WTC11 (cell line): Measurements from ENCODE around the gene DHRS9. TPM values are rescaled to one million over a fixed set of nuclear protein-coding genes. Genes with fewer than 3 reads are reported as not detected.
A peak's percentile ranks its signal among the peaks of the same experiment; 100 is the strongest.

Source experiments
- ATAC-seq: fragments of 200-7000 bp; cut with Tn5 transposase; 2 replicates; pipeline ENCODE4 v1.10.0; 2021; ENCODE audit warnings: mild to moderate bottlenecking, moderate library complexity
- CTCF ChIA-PET: fragments of 300-600 bp; sonication (Branson Sonifier 250); formaldehyde crosslinking; loops from one replicate; lab custom pipeline; 2021; ENCODE audit warnings: antibody characterized with exemption; lab: Charles Lee
- POLR2A ChIA-PET: fragments of 350-600 bp; sonication (Branson Sonifier 250); formaldehyde crosslinking; loops from one replicate; lab custom pipeline; 2021; ENCODE audit warnings: antibody characterized with exemption; lab: Charles Lee
- DNase-seq: peaks from one replicate; pipeline ENCODE4 v3.0.0; 2021; ENCODE audit warnings: low spot score
- H3K27ac Mint-ChIP-seq: 2 replicates; pipeline ENCODE4 v1.8.0; 2021; ENCODE audit warnings: mixed read lengths
- H3K27me3 Mint-ChIP-seq: 2 replicates; pipeline ENCODE4 v1.8.0; 2021; ENCODE audit warnings: low read depth, mild to moderate bottlenecking, moderate library complexity, mixed read lengths
- H3K36me3 Mint-ChIP-seq: 2 replicates; pipeline ENCODE4 v1.8.0; 2021; ENCODE audit warnings: mixed read lengths
- H3K4me1 Mint-ChIP-seq: 2 replicates; pipeline ENCODE4 v1.8.0; 2022; ENCODE audit warnings: mixed read lengths
- H3K4me3 Mint-ChIP-seq: 2 replicates; pipeline ENCODE4 v1.8.0; 2021; ENCODE audit warnings: mild to moderate bottlenecking, moderate library complexity, mixed read lengths
- H3K9me3 Mint-ChIP-seq: 2 replicates; pipeline ENCODE4 v1.8.0; 2021; ENCODE audit warnings: mixed read lengths
- CBFB ChIP-seq: sonication (generic); formaldehyde crosslinking; IDR thresholded peaks from 2 replicates; pipeline ENCODE4 v1.8.1; 2022; ENCODE audit warnings: mild to moderate bottlenecking, low read depth, missing genetic modification reagents
- ELF4 ChIP-seq: sonication (generic); formaldehyde crosslinking; IDR thresholded peaks from 2 replicates; pipeline ENCODE4 v1.8.1; 2022; ENCODE audit warnings: low read depth, mild to moderate bottlenecking, moderate library complexity, missing genetic modification reagents
- ESRRA ChIP-seq: sonication (generic); formaldehyde crosslinking; IDR thresholded peaks from 2 replicates; pipeline ENCODE4 v1.8.1; 2022; ENCODE audit warnings: mild to moderate bottlenecking, missing genetic modification reagents, borderline replicate concordance
- FOXP1 ChIP-seq: sonication (generic); formaldehyde crosslinking; IDR thresholded peaks from 2 replicates; pipeline ENCODE4 v1.8.0; 2022; ENCODE audit warnings: missing genetic modification reagents, mild to moderate bottlenecking, moderate library complexity, borderline replicate concordance
- IRF2 ChIP-seq: sonication (generic); formaldehyde crosslinking; IDR thresholded peaks from 2 replicates; pipeline ENCODE4 v1.8.0; 2022; ENCODE audit warnings: low read depth, missing genetic modification reagents, borderline replicate concordance
- JAZF1 ChIP-seq: fragments of 250-450 bp; sonication (Bioruptor Pico); IDR thresholded peaks from 2 replicates; pipeline ENCODE4 v1.9.0; 2021; ENCODE audit warnings: moderate library complexity, mild to moderate bottlenecking, inconsistent platforms
- NFATC4 ChIP-seq: fragments of 250-450 bp; sonication (Bioruptor Pico); IDR thresholded peaks from 2 replicates; pipeline ENCODE4 v1.9.0; 2021; ENCODE audit warnings: mild to moderate bottlenecking
- NR1H2 ChIP-seq: sonication (generic); formaldehyde crosslinking; IDR thresholded peaks from 2 replicates; pipeline ENCODE4 v1.9.0; 2021; ENCODE audit warnings: mild to moderate bottlenecking, moderate library complexity, missing genetic modification reagents
- SP1 ChIP-seq: sonication (generic); formaldehyde crosslinking; conservative IDR thresholded peaks from 2 replicates; pipeline ENCODE4 v1.8.1; 2022; ENCODE audit warnings: missing genetic modification reagents
- ZNF263 ChIP-seq: sonication (generic); formaldehyde crosslinking; IDR thresholded peaks from 2 replicates; pipeline ENCODE4 v1.8.1; 2022; ENCODE audit warnings: low read depth, mild to moderate bottlenecking, moderate library complexity, missing genetic modification reagents
- ZNF317 ChIP-seq: sonication (generic); formaldehyde crosslinking; IDR thresholded peaks from 2 replicates; pipeline ENCODE4 v1.8.1; 2023; ENCODE audit warnings: low read depth, mild to moderate bottlenecking, moderate library complexity, missing genetic modification reagents, borderline replicate concordance
- ZNF416 ChIP-seq: fragments of 250-450 bp; sonication (Bioruptor Pico); IDR thresholded peaks from 2 replicates; pipeline ENCODE4 v1.9.0; 2021; ENCODE audit warnings: mild to moderate bottlenecking, inconsistent platforms
- total RNA-seq: library from RNA; stranded (reverse); gene quantifications from 3 replicates; pipeline ENCODE4 v1.2.3, GENCODE V29; 2021
- TF ChIP-seq, protein P1 (sequence below): sonication (generic); formaldehyde crosslinking; IDR thresholded peaks from 2 replicates; pipeline ENCODE4 v1.8.1; 2022; ENCODE audit warnings: mild to moderate bottlenecking, missing genetic modification reagents, moderate library complexity, borderline replicate concordance
- TF ChIP-seq, protein P2 (sequence below): sonication (generic); formaldehyde crosslinking; IDR thresholded peaks from 2 replicates; pipeline ENCODE4 v1.8.1; 2023; ENCODE audit warnings: mild to moderate bottlenecking, moderate library complexity, missing genetic modification reagents
- TF ChIP-seq, protein P3 (sequence below): sonication (generic); formaldehyde crosslinking; IDR thresholded peaks from 2 replicates; pipeline ENCODE4 v1.8.1; 2023; ENCODE audit warnings: mild to moderate bottlenecking, missing genetic modification reagents, borderline replicate concordance
- TF ChIP-seq, protein P4 (sequence below): fragments of 200-600 bp; IDR thresholded peaks from 2 replicates; pipeline ENCODE4 v1.8.0; 2022; ENCODE audit warnings: antibody characterized with exemption
- TF ChIP-seq, protein P5 (sequence below): sonication (generic); formaldehyde crosslinking; IDR thresholded peaks from 2 replicates; pipeline ENCODE4 v1.8.1; 2022; ENCODE audit warnings: low read depth, missing genetic modification reagents, borderline replicate concordance
- TF ChIP-seq, protein P6 (sequence below): sonication (generic); formaldehyde crosslinking; IDR thresholded peaks from 2 replicates; pipeline ENCODE4 v1.8.0; 2023; ENCODE audit warnings: missing genetic modification reagents
- TF ChIP-seq, protein P7 (sequence below): fragments of 250-450 bp; sonication (Bioruptor Pico); IDR thresholded peaks from 2 replicates; pipeline ENCODE4 v1.9.0; 2021; ENCODE audit warnings: mild to moderate bottlenecking

The DHRS9 gene
- total RNA-seq, 1 experiment from 2014 or later = not detected

DNA sequence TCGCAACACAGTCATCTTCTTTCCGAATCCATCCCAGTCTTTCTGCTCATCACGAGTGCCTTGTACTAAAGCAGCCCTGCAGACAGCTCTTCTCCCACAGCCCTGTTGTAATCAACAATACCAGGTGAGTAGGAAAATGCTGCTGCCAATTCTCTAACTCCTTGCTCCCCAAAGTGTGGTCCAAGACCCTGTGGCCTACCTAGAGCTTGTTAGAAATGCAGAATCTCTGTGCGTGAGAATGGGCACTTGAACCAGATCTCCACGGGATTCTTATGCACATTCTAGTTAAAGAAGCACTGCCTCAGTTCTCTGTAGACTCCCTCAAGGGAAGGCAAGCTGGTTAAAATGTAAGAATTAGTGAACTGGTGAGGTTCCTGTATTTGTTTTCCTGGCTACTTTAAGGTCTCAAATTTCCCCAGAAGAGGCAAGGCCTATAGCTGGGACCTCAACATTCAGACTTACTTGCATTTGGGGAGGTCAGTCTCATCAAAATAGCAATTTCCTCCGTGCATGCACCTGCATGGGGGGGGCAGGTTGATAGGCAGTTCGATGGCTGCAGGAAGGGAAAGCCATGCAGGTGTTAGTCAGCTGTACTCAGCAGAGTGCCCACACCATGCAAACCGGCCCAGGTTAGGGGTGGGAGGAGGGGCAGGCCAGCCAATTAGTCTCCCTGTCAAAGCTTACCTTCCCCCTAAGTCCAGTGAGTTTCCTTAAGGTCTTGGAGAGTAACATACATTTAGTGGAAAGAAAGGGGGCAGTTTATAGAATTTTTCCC lies 70.8 kb downstream of the DHRS9 start (continued):
- TF ChIP-seq, protein P1, sequence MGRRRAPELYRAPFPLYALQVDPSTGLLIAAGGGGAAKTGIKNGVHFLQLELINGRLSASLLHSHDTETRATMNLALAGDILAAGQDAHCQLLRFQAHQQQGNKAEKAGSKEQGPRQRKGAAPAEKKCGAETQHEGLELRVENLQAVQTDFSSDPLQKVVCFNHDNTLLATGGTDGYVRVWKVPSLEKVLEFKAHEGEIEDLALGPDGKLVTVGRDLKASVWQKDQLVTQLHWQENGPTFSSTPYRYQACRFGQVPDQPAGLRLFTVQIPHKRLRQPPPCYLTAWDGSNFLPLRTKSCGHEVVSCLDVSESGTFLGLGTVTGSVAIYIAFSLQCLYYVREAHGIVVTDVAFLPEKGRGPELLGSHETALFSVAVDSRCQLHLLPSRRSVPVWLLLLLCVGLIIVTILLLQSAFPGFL (CRISPR knock-in tag) = no peak
- TF ChIP-seq JAZF1 (CRISPR knock-in tag) = no peak
- TF ChIP-seq, protein P2, sequence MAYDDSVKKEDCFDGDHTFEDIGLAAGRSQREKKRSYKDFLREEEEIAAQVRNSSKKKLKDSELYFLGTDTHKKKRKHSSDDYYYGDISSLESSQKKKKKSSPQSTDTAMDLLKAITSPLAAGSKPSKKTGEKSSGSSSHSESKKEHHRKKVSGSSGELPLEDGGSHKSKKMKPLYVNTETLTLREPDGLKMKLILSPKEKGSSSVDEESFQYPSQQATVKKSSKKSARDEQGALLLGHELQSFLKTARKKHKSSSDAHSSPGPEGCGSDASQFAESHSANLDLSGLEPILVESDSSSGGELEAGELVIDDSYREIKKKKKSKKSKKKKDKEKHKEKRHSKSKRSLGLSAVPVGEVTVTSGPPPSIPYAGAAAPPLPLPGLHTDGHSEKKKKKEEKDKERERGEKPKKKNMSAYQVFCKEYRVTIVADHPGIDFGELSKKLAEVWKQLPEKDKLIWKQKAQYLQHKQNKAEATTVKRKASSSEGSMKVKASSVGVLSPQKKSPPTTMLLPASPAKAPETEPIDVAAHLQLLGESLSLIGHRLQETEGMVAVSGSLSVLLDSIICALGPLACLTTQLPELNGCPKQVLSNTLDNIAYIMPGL (CRISPR knock-in tag) = no peak
- TF ChIP-seq, protein P3, sequence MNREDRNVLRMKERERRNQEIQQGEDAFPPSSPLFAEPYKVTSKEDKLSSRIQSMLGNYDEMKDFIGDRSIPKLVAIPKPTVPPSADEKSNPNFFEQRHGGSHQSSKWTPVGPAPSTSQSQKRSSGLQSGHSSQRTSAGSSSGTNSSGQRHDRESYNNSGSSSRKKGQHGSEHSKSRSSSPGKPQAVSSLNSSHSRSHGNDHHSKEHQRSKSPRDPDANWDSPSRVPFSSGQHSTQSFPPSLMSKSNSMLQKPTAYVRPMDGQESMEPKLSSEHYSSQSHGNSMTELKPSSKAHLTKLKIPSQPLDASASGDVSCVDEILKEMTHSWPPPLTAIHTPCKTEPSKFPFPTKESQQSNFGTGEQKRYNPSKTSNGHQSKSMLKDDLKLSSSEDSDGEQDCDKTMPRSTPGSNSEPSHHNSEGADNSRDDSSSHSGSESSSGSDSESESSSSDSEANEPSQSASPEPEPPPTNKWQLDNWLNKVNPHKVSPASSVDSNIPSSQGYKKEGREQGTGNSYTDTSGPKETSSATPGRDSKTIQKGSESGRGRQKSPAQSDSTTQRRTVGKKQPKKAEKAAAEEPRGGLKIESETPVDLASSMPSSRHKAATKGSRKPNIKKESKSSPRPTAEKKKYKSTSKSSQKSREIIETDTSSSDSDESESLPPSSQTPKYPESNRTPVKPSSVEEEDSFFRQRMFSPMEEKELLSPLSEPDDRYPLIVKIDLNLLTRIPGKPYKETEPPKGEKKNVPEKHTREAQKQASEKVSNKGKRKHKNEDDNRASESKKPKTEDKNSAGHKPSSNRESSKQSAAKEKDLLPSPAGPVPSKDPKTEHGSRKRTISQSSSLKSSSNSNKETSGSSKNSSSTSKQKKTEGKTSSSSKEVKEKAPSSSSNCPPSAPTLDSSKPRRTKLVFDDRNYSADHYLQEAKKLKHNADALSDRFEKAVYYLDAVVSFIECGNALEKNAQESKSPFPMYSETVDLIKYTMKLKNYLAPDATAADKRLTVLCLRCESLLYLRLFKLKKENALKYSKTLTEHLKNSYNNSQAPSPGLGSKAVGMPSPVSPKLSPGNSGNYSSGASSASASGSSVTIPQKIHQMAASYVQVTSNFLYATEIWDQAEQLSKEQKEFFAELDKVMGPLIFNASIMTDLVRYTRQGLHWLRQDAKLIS (CRISPR knock-in tag) = no peak
- TF ChIP-seq ELF4 (CRISPR knock-in tag) = no peak
- TF ChIP-seq SP1 = no peak
- no peak for TF ChIP-seq ZNF317

DNA sequence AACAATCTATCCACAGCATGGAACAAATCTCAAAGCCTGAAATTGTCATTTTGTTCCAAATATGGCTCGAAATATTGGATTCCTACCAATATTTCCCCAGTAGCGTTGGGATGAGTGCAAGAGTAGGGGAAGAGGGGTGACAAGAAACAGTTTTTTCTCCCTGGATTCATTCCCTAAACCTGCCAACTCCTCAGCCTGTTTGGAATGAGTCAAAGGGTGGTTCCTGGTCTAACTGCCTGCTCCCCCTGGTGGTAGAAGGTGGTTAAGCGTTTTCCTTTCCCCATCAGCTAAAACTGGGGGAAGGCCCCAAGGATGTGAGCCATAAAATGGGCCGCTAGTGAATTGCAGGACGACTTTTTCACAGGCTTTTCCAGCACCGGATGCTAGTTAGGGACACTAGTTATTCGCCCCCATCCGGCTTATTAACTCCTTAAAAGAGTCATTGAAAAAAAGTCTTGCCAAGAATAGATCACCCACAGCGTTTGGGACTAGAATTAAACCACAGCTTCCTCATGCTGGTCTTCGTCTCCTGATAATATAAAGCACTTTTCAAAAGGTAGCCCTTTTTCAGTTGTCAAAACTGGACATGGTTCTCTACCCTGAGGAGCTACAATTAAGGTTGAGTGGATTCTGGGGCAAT lies 72.5 kb downstream of the DHRS9 start:
- CTCF ChIA-PET = interaction anchor here (0.7 to 6.9 kb wide), 23 partner anchors 8 to 195 kb away, joined by 3 to 90 read pairs (median 3); no protein-coding TSS in a partner anchor
- no peaks in the 10 kb centered on the region for H3K36me3 Mint-ChIP-seq
- no peak overlapping the region for H3K27ac Mint-ChIP-seq
- no peak overlapping the region for H3K4me3 Mint-ChIP-seq
- POLR2A ChIA-PET = no interaction called here
- ATAC-seq (peak; percentile 74), DNase-seq (peak; percentile 78)
- H3K27me3 Mint-ChIP-seq = no peaks in the 10 kb centered on the region
- H3K9me3 Mint-ChIP-seq = no peaks in the 10 kb centered on the region
- no peak for TF ChIP-seq NFATC4 (CRISPR knock-in tag)
- TF ChIP-seq, protein P4, sequence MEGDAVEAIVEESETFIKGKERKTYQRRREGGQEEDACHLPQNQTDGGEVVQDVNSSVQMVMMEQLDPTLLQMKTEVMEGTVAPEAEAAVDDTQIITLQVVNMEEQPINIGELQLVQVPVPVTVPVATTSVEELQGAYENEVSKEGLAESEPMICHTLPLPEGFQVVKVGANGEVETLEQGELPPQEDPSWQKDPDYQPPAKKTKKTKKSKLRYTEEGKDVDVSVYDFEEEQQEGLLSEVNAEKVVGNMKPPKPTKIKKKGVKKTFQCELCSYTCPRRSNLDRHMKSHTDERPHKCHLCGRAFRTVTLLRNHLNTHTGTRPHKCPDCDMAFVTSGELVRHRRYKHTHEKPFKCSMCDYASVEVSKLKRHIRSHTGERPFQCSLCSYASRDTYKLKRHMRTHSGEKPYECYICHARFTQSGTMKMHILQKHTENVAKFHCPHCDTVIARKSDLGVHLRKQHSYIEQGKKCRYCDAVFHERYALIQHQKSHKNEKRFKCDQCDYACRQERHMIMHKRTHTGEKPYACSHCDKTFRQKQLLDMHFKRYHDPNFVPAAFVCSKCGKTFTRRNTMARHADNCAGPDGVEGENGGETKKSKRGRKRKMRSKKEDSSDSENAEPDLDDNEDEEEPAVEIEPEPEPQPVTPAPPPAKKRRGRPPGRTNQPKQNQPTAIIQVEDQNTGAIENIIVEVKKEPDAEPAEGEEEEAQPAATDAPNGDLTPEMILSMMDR = peak; percentile 79
- H3K4me1 Mint-ChIP-seq = peaks cover 43% of the 10 kb centered on the region

DNA sequence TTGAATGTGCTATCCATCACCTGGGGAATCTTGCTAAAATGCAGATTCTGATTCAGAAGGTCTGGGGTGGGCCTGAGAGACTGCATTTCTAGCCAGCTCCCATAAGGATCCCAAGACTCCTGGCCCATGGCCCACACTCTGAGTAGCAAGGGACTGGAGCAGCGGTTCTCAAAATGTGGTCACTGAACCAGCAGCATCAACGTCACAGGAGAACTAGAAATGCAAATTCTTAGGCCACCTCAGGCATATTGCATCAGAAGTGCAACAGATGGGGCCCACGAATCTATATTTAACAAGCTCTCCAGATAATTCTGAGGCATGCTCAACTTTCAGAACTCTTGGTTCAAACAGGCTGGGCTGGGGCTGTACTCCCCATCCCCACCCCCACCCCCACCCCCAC lies 74.6 kb downstream of the DHRS9 start:
- POLR2A ChIA-PET = no interaction called here
- peaks cover 30% of the 10 kb centered on the region for H3K4me1 Mint-ChIP-seq
- CTCF ChIA-PET = interaction anchor here (0.8 to 6.9 kb wide), 4 partner anchors 11 to 34 kb away, joined by 4 to 90 read pairs (median 12); no protein-coding TSS in a partner anchor

More for the DNA sequence above, 74.6 kb downstream of the DHRS9 start:
- ATAC-seq (no peak), DNase-seq (no peak)
- Mint-ChIP-seq H3K4me3 (no peak overlapping the region), H3K9me3 (no peaks in the 10 kb centered on the region), H3K27me3 (no peaks in the 10 kb centered on the region), H3K27ac (no peak overlapping the region), H3K36me3 (no peaks in the 10 kb centered on the region)
- no peak for TF ChIP-seq CBFB (CRISPR knock-in tag)
- TF ChIP-seq, protein P5, sequence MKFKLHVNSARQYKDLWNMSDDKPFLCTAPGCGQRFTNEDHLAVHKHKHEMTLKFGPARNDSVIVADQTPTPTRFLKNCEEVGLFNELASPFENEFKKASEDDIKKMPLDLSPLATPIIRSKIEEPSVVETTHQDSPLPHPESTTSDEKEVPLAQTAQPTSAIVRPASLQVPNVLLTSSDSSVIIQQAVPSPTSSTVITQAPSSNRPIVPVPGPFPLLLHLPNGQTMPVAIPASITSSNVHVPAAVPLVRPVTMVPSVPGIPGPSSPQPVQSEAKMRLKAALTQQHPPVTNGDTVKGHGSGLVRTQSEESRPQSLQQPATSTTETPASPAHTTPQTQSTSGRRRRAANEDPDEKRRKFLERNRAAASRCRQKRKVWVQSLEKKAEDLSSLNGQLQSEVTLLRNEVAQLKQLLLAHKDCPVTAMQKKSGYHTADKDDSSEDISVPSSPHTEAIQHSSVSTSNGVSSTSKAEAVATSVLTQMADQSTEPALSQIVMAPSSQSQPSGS (CRISPR knock-in tag) = no peak
- TF ChIP-seq ZNF263 (CRISPR knock-in tag) = no peak
- TF ChIP-seq, protein P6, sequence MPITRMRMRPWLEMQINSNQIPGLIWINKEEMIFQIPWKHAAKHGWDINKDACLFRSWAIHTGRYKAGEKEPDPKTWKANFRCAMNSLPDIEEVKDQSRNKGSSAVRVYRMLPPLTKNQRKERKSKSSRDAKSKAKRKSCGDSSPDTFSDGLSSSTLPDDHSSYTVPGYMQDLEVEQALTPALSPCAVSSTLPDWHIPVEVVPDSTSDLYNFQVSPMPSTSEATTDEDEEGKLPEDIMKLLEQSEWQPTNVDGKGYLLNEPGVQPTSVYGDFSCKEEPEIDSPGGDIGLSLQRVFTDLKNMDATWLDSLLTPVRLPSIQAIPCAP (CRISPR knock-in tag) = no peak
- no peak for TF ChIP-seq ESRRA (CRISPR knock-in tag)
- no peak for TF ChIP-seq IRF2 (CRISPR knock-in tag)
- no peak for TF ChIP-seq ZNF416 (CRISPR knock-in tag)
- no peak for TF ChIP-seq FOXP1 (CRISPR knock-in tag)
- TF ChIP-seq, protein P7, sequence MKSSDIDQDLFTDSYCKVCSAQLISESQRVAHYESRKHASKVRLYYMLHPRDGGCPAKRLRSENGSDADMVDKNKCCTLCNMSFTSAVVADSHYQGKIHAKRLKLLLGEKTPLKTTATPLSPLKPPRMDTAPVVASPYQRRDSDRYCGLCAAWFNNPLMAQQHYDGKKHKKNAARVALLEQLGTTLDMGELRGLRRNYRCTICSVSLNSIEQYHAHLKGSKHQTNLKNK (CRISPR knock-in tag) = no peak
- no peak for TF ChIP-seq NR1H2 (CRISPR knock-in tag)
